Activated CD8-positive, alpha-beta T cell treated with anti-CD3 and anti-CD28 coated beads, Interleukin-2, amount 10 ng/mL, durations not matched to agents 7 days and 5 days (primary cell): Measurements from ENCODE around the gene DNAL4. TPM values are rescaled to one million over a fixed set of nuclear protein-coding genes. Genes with fewer than 3 reads are reported as not detected.

Experiments
- ATAC-seq: fragments of 150-1000 bp; cut with Tn5 transposase; one replicate; pipeline ENCODE4 v1.10.0; 2021; ENCODE audit warnings: moderate library complexity
- CTCF ChIA-PET: fragments of 350-600 bp; sonication (Branson Sonifier 250); formaldehyde crosslinking; loops from one replicate; lab custom pipeline; 2021; ENCODE audit warnings: antibody characterized with exemption; lab: Charles Lee
- POLR2A ChIA-PET: fragments of 350-600 bp; sonication (Branson Sonifier 250); formaldehyde crosslinking; loops from one replicate; lab custom pipeline; 2021; ENCODE audit warnings: antibody characterized with exemption; lab: Charles Lee
- DNase-seq: peaks from one replicate; pipeline ENCODE4 v3.0.0-alpha.2; 2020
- H3K27ac Mint-ChIP-seq: one replicate; pipeline ENCODE4 v1.8.0; 2021; ENCODE audit warnings: mild to moderate bottlenecking, mixed read lengths
- H3K27me3 Mint-ChIP-seq: one replicate; pipeline ENCODE4 v1.8.0; 2021; ENCODE audit warnings: low read depth, mixed read lengths
- H3K36me3 Mint-ChIP-seq: one replicate; pipeline ENCODE4 v1.8.0; 2021; ENCODE audit warnings: low read depth, mixed read lengths
- H3K4me1 Mint-ChIP-seq: one replicate; pipeline ENCODE4 v1.8.0; 2021; ENCODE audit warnings: low read depth, mixed read lengths
- H3K4me3 Mint-ChIP-seq: one replicate; pipeline ENCODE4 v1.8.0; 2021; ENCODE audit warnings: mild to moderate bottlenecking, mixed read lengths
- H3K9me3 Mint-ChIP-seq: one replicate; pipeline ENCODE4 v1.8.0; 2022; ENCODE audit warnings: mixed read lengths; ENCODE audit not compliant: insufficient read depth
- total RNA-seq, 2 experiments: library from RNA; stranded (reverse); gene quantifications; one replicate each; pipeline ENCODE4 v1.2.3, GENCODE V29; 2021

The DNAL4 gene
- total RNA-seq, 2 experiments from 2014 or later: 8.0 to 8.6 TPM

DNA sequence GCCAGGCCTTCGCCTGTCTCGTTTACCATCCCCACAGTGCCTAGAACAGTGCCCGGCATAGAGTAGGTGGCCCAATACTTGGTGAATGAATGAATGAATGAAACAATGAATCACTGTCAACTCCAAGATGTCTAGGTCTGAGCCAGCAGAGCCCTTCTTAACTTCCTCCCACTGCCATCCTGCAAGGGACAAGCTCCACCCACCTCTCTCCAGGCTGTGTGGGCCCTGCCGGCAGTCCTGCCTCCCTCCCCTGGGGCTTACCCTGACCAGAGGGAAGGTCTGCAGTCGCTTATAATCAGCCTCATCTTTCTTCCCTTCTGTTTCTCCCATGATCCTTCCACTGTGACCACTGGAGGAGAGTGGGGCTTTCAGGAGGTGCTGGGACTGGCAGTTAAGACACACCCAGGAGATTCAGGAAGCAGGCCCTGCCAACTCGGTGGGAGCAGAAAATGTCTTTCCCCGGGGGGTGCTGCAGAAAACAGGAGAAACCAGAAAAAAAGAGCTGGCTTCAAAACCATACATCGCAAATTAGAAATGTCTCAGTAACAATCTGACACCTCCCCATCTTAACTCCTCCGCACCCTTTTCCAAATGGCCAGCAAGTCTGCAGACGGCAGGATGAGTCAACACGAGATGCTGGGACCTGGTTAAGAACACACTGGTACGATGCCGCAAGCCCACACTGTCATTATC, 11.4 kb downstream of the DNAL4 start:
- Mint-ChIP-seq H3K4me1 (peaks cover 3% of the 10 kb centered on the region), H3K27ac (no peak overlapping the region), H3K36me3 (no peaks in the 10 kb centered on the region), H3K4me3 (no peak overlapping the region), H3K9me3 (no peaks in the 10 kb centered on the region), H3K27me3 (no peaks in the 10 kb centered on the region)
- no peak for ATAC-seq
- ChIA-PET POLR2A (no interaction called here), CTCF (interaction anchor here (0.9 kb wide), 1 partner anchor 13 kb away, joined by 4 read pairs; no protein-coding TSS in a partner anchor)
- no peak for DNase-seq

DNA sequence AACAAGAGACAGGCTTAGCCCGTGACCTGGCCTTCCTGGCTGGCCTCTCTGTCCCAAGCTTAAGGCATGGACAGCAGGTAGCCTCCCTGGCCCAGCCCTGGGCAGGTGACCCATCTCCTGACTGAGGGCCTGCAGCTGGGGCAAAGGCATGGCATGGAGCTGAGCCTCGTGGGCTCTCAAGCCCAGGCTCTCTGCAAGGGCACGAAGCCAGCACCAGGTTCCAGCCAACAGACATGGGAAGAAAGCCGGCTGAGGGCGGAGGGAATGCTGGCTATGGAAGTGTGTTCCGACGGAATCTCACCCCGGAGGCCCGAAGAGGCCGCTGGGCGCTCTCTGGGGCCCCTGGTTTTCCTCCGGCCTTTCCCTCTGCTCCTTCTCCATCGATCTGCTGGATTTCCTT, 12.9 kb downstream of the DNAL4 start:
- CTCF ChIA-PET: no interaction called here
- Mint-ChIP-seq H3K36me3 (no peaks in the 10 kb centered on the region), H3K27ac (no peak overlapping the region), H3K4me1 (peaks cover 3% of the 10 kb centered on the region), H3K27me3 (no peaks in the 10 kb centered on the region), H3K9me3 (no peaks in the 10 kb centered on the region), H3K4me3 (no peak overlapping the region)
- no peak for DNase-seq
- no peak for ATAC-seq
- POLR2A ChIA-PET: no interaction called here

- Mint-ChIP-seq H3K27ac (no peak overlapping the region), H3K4me3 (no peak overlapping the region), H3K4me1 (peaks cover 10% of the 10 kb centered on the region), H3K27me3 (no peaks in the 10 kb centered on the region), H3K36me3 (no peaks in the 10 kb centered on the region), H3K9me3 (no peaks in the 10 kb centered on the region)
- no peak for DNase-seq
- ATAC-seq: no peak
- ChIA-PET CTCF (no interaction called here), POLR2A (no interaction called here)
These were observed 16.8 kb downstream of the DNAL4 start for GRCh38 chr22:38777087-38777671.

DNA sequence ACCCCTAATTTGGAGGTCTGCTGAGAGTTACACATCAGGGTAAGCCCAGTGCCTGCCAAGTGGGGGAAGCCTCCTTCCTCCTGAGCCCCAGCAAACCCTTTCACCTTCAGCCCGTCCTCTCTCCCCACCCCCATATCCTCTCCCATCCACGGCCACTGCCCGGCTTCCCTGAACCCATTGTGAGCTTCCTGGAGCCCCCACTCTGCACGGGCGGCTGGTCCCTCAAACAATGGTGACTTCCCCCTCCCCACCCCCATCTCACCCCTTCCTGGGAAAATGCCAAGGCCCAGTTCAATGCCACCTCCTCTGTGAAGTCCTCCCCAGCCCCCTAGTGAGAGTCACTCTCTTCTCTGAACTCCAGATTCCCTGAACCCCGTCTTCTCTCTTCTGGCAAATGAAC, 17.9 kb downstream of the DNAL4 start:
- DNase-seq: no peak
- no peak overlapping the region for H3K4me3 Mint-ChIP-seq
- no peaks in the 10 kb centered on the region for H3K9me3 Mint-ChIP-seq
- ChIA-PET CTCF (interaction anchor here (2.3 kb wide), 1 partner anchor 10 kb away, joined by 8 read pairs; no protein-coding TSS in a partner anchor), POLR2A (no interaction called here)
- no peak for ATAC-seq
- H3K27me3 Mint-ChIP-seq: no peaks in the 10 kb centered on the region
- peaks cover 9% of the 10 kb centered on the region for H3K4me1 Mint-ChIP-seq
- no peak overlapping the region for H3K27ac Mint-ChIP-seq
- no peaks in the 10 kb centered on the region for H3K36me3 Mint-ChIP-seq

- no peak for DNase-seq
- POLR2A ChIA-PET: no interaction called here
These were observed 18.3 kb downstream of the DNAL4 start for GRCh38 chr22:38775656-38776055.

DNA sequence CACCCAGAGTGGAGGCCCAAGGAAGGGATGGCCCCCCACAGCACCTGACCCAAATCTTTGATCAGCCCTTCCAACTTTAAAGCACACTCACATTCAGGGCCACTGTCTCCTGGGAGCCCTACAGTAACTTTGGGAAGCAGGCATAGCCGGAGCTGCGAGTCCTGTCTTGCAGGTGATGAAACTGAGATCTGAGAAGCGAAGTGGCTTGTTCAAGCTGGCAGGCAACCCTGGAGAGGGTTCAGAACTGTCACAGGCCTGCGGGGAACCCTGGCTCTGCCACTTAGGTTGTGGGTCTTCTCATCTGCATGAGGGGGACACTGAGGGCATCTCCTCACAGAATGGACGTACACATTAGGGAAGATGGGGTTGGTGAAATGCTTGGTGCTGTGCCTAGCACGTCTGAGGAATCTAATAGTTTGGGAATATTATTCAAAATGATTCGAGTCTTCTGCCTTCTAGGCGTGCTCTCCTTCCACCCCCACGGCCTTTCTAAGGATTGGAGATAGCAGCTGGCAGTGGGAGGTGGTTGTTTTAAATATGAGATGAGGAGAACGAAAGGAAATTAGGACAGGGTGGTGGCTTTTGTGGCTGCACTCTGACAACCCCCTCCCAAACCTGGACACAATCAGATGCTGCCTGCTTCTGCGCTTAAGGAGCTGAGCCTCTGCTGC, 19.3 kb downstream of the DNAL4 start:
- DNase-seq: no peak
- peaks cover 9% of the 10 kb centered on the region for H3K4me1 Mint-ChIP-seq
- CTCF ChIA-PET: interaction anchor here (2.3 kb wide), 1 partner anchor 9 kb away, joined by 8 read pairs; no protein-coding TSS in a partner anchor
- no peak for ATAC-seq
- H3K4me3 Mint-ChIP-seq: no peak overlapping the region
- H3K27ac Mint-ChIP-seq: no peak overlapping the region
- H3K36me3 Mint-ChIP-seq: no peaks in the 10 kb centered on the region
- no peaks in the 10 kb centered on the region for H3K9me3 Mint-ChIP-seq
- no peaks in the 10 kb centered on the region for H3K27me3 Mint-ChIP-seq
- POLR2A ChIA-PET: no interaction called here

More at GRCh38 chr22:38775656-38776055, 18.3 kb downstream of the DNAL4 start:
- Mint-ChIP-seq H3K4me1 (peaks cover 9% of the 10 kb centered on the region), H3K4me3 (no peak overlapping the region), H3K9me3 (no peaks in the 10 kb centered on the region), H3K27me3 (no peaks in the 10 kb centered on the region), H3K27ac (no peak overlapping the region), H3K36me3 (no peaks in the 10 kb centered on the region)
- ATAC-seq: no peak
- CTCF ChIA-PET: interaction anchor here (2.3 kb wide), 1 partner anchor 10 kb away, joined by 8 read pairs; no protein-coding TSS in a partner anchor

DNA sequence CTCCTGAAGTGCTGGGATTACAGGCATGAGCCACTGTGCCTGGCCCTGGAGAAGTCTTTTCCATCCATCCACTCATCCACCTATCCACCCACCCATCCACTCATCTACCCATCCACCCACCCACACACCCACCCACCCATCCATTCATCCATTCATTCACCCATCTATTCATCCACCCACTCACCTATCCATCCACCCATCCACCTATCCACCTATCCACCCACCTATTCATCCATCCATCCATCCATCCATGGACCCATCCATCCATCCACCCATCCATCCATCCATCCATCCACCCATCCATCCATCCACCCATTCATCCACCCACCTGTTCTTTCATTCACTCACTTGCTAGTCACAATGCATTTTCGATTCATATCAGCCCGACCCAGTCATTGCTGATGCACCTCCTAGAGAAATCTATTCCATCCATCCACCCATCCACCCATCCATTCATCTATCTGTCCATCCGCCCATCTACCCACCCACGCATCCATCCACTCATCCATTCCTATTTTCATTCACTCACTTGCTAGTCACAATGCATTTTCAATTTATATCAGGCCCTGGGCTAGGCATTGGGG, 20.5 kb downstream of the DNAL4 start:
- no peaks in the 10 kb centered on the region for H3K36me3 Mint-ChIP-seq
- no peak for ATAC-seq
- no peak for DNase-seq
- ChIA-PET POLR2A (no interaction called here), CTCF (no interaction called here)
- no peaks in the 10 kb centered on the region for H3K27me3 Mint-ChIP-seq
- H3K27ac Mint-ChIP-seq: no peak overlapping the region
- H3K9me3 Mint-ChIP-seq: no peaks in the 10 kb centered on the region
- H3K4me1 Mint-ChIP-seq: peaks cover 9% of the 10 kb centered on the region
- no peak overlapping the region for H3K4me3 Mint-ChIP-seq

DNA sequence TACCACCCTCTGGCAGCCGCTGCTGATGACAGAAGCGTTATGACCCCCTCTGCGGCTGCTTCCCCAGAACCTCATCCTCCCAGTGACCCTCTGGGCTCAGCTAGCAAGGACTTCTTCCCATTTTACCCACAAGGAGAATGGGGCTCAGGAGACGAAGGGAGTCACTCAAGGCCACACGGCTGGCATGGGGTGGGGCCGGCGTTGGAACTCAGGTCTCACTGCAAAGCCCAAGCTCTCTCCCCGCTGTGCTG, 21.4 kb downstream of the DNAL4 start:
- ATAC-seq (no peak), DNase-seq (no peak)
- ChIA-PET CTCF (no interaction called here), POLR2A (no interaction called here)
- H3K4me1 Mint-ChIP-seq: peaks cover 9% of the 10 kb centered on the region
- H3K9me3 Mint-ChIP-seq: no peaks in the 10 kb centered on the region
- H3K27me3 Mint-ChIP-seq: no peaks in the 10 kb centered on the region
- no peak overlapping the region for H3K4me3 Mint-ChIP-seq
- H3K36me3 Mint-ChIP-seq: no peaks in the 10 kb centered on the region
- no peak overlapping the region for H3K27ac Mint-ChIP-seq

GRCh38 chr22:38770257-38770949, 23.5 kb downstream of the DNAL4 start:
- ChIA-PET POLR2A (interaction anchor here (1.0 kb wide), 1 partner anchor 38 kb away, joined by 3 read pairs; no protein-coding TSS in a partner anchor), CTCF (interaction anchor here (0.7 to 2.8 kb wide), 14 partner anchors 8 to 233 kb away, joined by 3 to 13 read pairs (median 5); partner anchors contain the start of genes NPTXR and TOMM22)
- H3K4me3 Mint-ChIP-seq: no peak overlapping the region
- no peaks in the 10 kb centered on the region for H3K36me3 Mint-ChIP-seq
- ATAC-seq (no peak), DNase-seq (no peak)
- H3K27ac Mint-ChIP-seq: no peak overlapping the region
- H3K9me3 Mint-ChIP-seq: no peaks in the 10 kb centered on the region
- H3K27me3 Mint-ChIP-seq: no peaks in the 10 kb centered on the region
- H3K4me1 Mint-ChIP-seq: peaks cover 9% of the 10 kb centered on the region

GRCh38 chr22:38768036-38768435, 25.9 kb downstream of the DNAL4 start:
- ATAC-seq: no peak
- ChIA-PET CTCF (interaction anchor here (0.6 to 2.8 kb wide), 10 partner anchors 11 to 549 kb away, joined by 3 to 11 read pairs (median 4); no protein-coding TSS in a partner anchor), POLR2A (interaction anchor here (1.4 kb wide), 1 partner anchor 552 kb away, joined by 5 read pairs; the partner anchor contains the start of gene RPL3)
- Mint-ChIP-seq H3K9me3 (no peaks in the 10 kb centered on the region), H3K27ac (no peak overlapping the region), H3K4me1 (peaks cover 3% of the 10 kb centered on the region), H3K27me3 (no peaks in the 10 kb centered on the region), H3K36me3 (no peaks in the 10 kb centered on the region), H3K4me3 (no peak overlapping the region)
- DNase-seq: no peak

GRCh38 chr22:38767313-38767712, 26.6 kb downstream of the DNAL4 start:
- Mint-ChIP-seq H3K27ac (peak overlapping the region; percentile 25), H3K4me1 (peaks cover 3% of the 10 kb centered on the region), H3K36me3 (no peaks in the 10 kb centered on the region), H3K9me3 (no peaks in the 10 kb centered on the region), H3K4me3 (no peak overlapping the region), H3K27me3 (no peaks in the 10 kb centered on the region)
- DNase-seq (no peak), ATAC-seq (no peak)
- ChIA-PET CTCF (interaction anchor here (0.6 to 1.4 kb wide), 6 partner anchors 35 to 351 kb away, joined by 3 to 5 read pairs (median 3); no protein-coding TSS in a partner anchor), POLR2A (no interaction called here)
